COLO668 (cell line): Measurements from ENCODE around the gene SART3.
"Not testable (repeated sequence)": the region's sequence is repeated elsewhere in the genome, so short reads cannot be mapped to it uniquely, and the experiment has no call there.

ENCODE experiments used
- DNase-seq: peaks from one replicate; lab custom pipeline; 2025; ENCODE audit not compliant: unreplicated experiment; lab: John Stamatoyannopoulos, UW

The SART3 gene

GRCh38 chr12:108582509-108582908, 21.5 kb upstream of the SART3 start:
- DNase-seq, result no peak

- no peak for DNase-seq
Observed at GRCh38 chr12:108581311-108582227, 20.6 kb upstream of the SART3 start.

DNA sequence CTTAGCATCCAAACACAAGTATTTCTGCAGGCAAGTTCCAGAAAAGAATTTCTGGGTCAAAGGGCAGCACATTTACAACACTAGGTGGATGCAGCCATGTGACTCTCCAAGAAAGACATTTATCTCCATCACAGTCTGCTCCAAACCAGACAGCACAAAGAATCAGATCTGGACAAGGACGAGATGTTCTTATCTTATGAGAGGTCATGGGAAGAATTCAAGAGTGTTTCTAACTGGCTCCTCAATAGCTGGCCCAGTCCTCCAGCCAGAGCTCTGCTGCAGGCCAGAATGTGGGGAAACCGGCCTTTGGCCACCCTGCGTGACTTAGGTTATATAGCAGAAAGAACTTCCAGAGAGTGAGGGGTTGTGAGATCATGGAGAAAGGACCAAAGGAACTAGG, 19.6 kb upstream of the SART3 start:
- DNase-seq, result no peak

DNA sequence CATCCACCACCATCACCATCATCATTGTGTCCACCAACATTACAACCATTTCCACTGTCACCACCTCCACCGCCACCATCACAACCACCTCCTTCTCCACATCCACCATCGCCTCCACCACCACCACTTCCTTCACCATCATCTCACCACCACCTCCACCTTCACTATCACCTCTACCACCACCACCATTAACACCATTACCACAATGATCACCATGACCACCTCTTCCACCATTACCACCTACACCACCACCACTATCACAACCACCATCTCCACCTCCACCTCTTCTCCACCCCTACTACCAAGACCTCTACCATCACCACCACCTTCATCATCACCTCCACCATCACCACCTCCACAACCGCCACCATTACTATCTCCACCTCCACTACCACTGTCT, 17.8 kb upstream of the SART3 start:
- no peak for DNase-seq

- no peak for DNase-seq
Observed at GRCh38 chr12:108578264-108578663, 17.3 kb upstream of the SART3 start.

DNA sequence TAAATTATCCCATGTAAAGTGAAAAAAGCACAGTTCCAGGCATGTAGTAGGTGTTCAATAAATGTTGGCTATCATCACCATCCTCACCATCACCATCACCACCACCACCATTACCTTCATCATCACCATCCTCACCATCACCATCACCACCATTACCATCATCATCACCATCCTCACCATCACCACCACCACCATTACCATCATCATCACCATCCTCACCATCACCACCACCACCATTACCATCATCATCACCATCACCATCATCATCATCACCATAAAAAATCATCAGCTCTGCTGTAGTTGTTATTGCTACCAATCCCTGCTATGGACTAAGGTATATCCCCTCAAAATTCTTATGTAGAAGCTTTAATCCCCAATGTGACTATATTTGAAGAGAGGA, 16.5 kb upstream of the SART3 start:
- no peak for DNase-seq

DNA sequence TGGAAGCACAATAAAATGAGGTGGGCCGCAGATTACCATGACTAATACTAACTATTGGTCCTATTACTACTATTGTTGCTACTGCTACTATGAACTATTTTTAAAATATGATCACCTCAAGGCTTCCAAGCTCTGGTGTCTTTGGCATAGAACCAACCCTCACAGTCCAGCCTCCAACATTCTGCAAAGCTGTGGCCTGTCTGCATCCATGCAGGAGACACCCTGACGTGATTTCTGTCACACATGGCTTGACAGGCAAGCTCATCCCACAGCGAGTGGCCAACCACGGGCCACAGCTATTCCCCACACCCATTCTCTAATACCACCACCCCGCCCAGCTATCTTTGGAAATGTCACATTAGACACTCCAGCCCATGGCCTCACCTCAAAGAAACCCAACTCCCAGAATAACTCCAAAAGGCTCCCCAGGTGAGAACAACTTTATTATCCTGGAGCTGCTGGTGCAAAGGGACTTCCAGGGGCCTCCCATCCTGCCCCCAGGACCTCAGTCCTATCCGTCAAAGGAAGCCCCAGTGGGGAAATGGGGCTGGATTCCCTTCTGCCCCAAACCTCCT, 15.8 kb upstream of the SART3 start:
- no peak for DNase-seq

- DNase-seq, result no peak
Observed at GRCh38 chr12:108575199-108575912, 14.4 kb upstream of the SART3 start.

DNA sequence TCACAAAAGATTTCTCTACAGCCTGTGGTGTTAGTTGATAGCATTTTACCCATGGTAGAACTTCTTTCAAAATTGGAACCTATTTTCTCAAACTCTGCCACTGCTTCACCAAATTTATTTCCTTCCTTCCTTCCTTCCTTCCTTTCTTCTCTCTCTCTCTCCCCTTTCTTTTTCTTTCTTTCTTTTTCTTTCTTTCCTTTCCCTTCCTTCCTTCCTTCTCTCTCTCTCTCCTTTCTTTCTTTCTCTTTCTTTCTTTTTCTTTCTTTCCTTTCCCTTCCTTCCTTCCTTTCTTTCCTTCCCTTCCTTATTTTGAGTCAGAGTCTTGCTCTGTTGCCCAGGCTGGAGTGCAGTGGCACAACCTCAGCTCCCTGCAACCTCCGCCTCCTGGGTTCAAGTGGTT, 13.3 kb upstream of the SART3 start:
- not testable (repeated sequence) for DNase-seq

GRCh38 chr12:108573317-108573716, 12.3 kb upstream of the SART3 start:
- DNase-seq, result no peak

DNA sequence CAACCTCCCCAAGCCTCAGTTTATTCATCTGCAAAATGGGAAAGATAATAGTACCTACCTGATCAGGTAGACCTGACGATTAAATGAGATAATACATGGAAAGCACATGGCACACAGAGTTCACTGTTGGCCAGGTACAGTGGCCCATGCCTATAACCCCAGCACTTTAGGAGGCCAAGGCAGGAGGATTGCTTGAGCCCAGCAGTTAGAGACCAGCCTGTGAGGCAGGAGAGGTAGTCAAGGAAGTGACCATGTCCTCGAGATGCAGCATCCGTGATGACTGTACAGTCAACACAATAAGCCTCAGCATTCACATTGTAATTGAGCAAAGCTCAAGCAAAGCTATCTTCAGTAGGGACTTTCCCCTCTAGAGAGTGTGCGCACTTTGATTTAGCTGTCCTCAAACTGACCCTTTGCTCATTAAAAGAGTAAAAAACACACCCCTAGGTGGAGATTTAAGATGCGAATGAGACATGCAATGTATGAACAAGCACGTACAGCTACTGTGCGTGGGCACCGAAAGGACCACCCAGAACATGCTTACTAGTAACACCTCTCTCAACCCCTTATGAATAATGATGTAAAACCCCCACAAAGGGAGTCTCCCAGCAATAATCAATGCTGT, 11.3 kb upstream of the SART3 start:
- no peak for DNase-seq

DNA sequence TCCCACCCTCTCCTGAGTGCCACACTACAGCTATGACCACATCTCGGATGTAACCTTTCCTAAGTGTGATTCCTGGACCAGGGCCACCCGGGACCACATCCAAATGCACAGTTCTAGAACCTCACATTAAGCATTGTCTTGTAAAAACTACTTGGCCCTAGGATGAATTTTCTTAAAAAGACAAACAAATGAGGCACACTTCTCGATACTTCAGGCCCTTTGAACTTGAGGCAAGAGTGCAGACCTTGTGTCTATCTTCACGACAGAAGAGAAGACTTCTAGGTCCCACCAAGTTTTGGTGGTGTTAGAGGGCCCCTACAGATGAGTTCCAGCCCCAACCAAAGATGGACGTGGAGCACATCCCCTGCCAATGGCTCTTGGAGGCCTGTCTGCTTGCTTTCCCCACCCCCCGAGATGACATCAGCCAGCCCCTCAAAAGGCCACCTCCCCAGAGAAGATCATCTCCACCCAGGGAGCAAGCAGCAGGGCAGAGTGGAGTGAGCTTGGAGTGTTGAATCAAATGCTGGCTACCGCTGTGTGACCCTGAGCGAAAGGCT, 10.7 kb upstream of the SART3 start:
- DNase-seq, result no peak

DNA sequence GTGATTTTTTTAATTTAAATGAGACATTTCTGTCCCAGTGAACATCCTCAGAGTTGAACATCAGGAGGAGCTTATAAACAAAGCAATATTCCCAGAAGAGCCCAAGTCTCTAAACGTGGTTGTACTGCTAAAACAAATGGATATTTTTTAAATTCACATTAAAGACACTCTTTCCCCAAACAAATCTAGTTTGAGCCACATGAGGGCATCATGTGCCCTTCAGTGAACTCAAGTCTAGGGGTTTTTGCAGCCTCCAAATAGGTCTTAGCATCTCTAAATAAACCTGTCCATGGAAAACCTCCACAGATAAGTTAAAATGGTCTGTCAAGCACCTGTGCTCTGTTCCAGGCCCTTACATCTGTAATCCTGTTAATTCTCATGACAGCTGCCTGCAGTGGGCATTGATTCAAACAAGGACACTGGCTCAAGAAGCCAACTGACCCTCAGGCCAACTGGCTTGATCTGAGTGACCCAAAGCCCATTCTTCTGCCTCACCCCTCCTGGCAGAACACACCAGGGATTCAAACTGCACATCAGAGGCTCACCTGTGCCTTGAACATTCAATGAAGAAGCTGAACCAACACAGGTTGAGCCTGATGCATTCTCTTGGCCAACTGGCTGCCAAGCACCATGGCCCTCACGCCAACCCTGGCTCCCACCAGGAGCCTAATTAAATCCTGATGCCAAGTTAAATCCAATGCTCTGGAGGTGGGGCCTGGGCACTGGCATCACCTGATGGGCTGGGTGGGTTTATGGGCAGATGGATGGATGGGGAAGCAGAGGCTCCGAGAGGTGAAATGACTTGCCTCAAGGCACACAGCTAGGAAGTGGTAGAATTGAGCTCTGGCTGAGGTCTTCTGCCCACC, 10.0 kb upstream of the SART3 start:
- no peak for DNase-seq

DNA sequence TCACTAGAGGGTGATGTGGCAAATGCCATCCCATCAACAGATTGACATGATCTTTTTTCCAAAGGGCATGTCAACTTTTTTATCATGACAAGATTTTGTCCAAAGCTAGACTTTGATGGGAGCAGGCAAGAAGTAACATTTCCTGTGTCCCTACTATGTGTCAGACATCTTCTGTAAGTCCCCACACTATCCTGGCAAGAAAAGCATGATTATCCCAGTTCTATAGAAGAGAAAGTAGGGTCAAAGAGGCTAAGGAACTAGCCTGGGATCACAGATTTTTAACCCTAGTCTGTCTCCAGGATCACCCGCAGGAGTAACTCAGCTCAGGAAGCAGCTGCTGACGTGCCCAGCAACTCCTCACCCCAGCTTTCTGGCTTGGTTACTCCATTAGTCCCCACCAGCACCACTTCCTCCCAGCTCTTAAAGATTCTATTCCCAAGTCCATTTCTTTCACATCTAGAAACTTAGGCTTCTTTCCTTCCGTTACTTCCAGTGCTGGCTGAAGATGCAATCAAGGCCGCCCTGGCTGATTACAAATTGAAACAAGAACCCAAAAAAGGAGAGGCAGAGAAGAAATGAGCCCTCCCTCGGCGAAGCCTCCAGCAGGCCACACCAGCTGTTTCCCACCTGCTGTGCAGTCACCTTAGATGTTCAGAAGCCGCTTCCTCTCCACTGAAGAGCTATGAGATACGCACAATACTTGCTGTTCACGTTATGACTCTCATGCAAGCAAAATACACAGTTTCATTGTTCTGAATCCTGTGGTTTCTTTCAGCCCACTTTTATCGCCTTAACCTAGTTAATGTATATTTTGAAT, 7.6 kb upstream of the SART3 start:
- DNase-seq, result peak; percentile 57

- no peak for DNase-seq
Observed at GRCh38 chr12:108567406-108568337, 6.7 kb upstream of the SART3 start.

DNA sequence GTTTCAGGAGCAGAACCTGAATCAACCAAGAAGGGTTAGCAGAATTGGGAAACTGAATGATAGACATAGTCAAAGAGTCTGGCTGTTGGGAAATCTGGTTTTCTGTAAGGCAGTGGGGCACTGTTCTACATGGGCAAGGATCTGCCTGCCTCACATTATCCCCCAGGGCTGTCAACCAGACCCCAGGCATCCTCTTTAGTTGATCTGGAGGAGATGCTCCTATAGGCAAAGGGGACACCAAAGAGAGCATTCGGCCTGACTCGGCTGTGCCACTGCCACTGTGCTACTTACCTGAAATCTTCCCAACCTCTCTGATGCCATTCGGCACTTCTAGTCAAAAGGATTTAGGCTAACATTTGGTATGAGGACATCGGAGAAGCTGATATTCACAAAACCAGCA, 5.5 kb upstream of the SART3 start:
- DNase-seq, result no peak

DNA sequence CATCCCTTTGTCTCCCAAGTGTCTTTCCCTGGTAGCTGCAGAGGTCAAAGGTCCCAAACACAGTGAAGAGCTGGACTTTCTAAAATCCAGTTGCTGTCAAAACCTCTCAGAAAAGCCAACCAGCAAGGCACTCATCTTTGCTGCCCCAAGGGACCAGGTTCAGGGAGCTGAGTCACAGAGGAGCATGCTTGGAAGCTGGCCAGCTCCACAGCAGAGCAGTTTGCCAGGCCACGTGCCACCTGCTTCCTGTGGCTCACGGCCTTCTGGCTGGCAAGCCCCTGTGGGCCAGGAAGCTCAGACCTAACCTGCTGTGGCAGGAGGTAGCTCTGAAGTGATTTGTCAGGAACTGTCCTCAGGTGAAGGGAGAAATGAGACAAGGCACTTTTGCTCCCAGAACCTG, 5.0 kb upstream of the SART3 start:
- peak; percentile 89 for DNase-seq

- no peak for DNase-seq
Observed at GRCh38 chr12:108565146-108565545, 4.2 kb upstream of the SART3 start.
